H9 (cell line): Measurements from ENCODE around the gene MRPS15. TPM values are rescaled to one million over a fixed set of nuclear protein-coding genes. Genes with fewer than 3 reads are reported as not detected.
"Not testable (repeated sequence)": the region's sequence is repeated elsewhere in the genome, so short reads cannot be mapped to it uniquely, and the experiment has no call there.

ENCODE experiments used
- DNase-seq: peaks from one replicate; pipeline ENCODE4 v3.0.0-alpha.2; 2017
- H2AFZ ChIP-seq: one replicate; pipeline ENCODE4 v1.6.1; 2013; ENCODE audit warnings: mild to moderate bottlenecking, low read length, control low read depth, moderate library complexity
- H2AK5ac ChIP-seq: 2 replicates; pipeline ENCODE4 v1.6.1; 2013; ENCODE audit warnings: low read length, control low read depth, mixed read lengths; ENCODE audit not compliant: insufficient read length
- H2BK120ac ChIP-seq: one replicate; pipeline ENCODE4 v1.6.1; 2013; ENCODE audit warnings: low read depth, mild to moderate bottlenecking, low read length, control low read depth, inconsistent platforms; ENCODE audit not compliant: poor library complexity, severe bottlenecking
- H2BK12ac ChIP-seq: 2 replicates; pipeline ENCODE4 v1.6.1; 2013; ENCODE audit warnings: low read length, control low read depth, mixed read lengths, low read depth; ENCODE audit not compliant: insufficient read length
- H2BK15ac ChIP-seq: 2 replicates; pipeline ENCODE4 v1.6.1; 2013; ENCODE audit warnings: low read depth, low read length, control low read depth
- H2BK20ac ChIP-seq: one replicate; pipeline ENCODE4 v1.6.1; 2013; ENCODE audit warnings: low read depth, mild to moderate bottlenecking, low read length, control low read depth, inconsistent platforms; ENCODE audit not compliant: poor library complexity, severe bottlenecking
- H2BK5ac ChIP-seq: 2 replicates; pipeline ENCODE4 v1.6.1; 2013; ENCODE audit warnings: low read length, control low read depth, mixed read lengths; ENCODE audit not compliant: insufficient read length
- H3K14ac ChIP-seq: 2 replicates; pipeline ENCODE4 v1.6.1; 2013; ENCODE audit warnings: low read length, control low read depth; ENCODE audit not compliant: insufficient read depth
- H3K18ac ChIP-seq: 2 replicates; pipeline ENCODE4 v1.6.1; 2013; ENCODE audit warnings: low read depth, mild to moderate bottlenecking, mixed read lengths, low read length, control low read depth; ENCODE audit not compliant: insufficient read length
- H3K23ac ChIP-seq: 2 replicates; pipeline ENCODE4 v1.6.1; 2013; ENCODE audit warnings: low read length, control low read depth, mixed read lengths, low read depth; ENCODE audit not compliant: insufficient read length
- H3K23me2 ChIP-seq: 2 replicates; pipeline ENCODE4 v1.6.1; 2013; ENCODE audit warnings: low read depth, mild to moderate bottlenecking, mixed read lengths, low read length, control low read depth; ENCODE audit not compliant: insufficient read length, poor library complexity, severe bottlenecking
- H3K27ac ChIP-seq: 2 replicates; pipeline ENCODE4 v1.5.1; 2013; ENCODE audit warnings: low read length, control low read depth, mixed read lengths, low read depth; ENCODE audit not compliant: insufficient read length
- H3K27me3 ChIP-seq: 2 replicates; pipeline ENCODE4 v1.6.1; 2013; ENCODE audit warnings: low read length, control low read depth, inconsistent platforms; ENCODE audit not compliant: insufficient read depth
- H3K4ac ChIP-seq: 2 replicates; pipeline ENCODE4 v1.6.1; 2013; ENCODE audit warnings: low read depth, mild to moderate bottlenecking, control low read depth, inconsistent platforms, low read length, moderate library complexity
- H3K4me1 ChIP-seq: 2 replicates; pipeline ENCODE4 v1.6.1; 2013; ENCODE audit warnings: low read length, control low read depth, inconsistent platforms; ENCODE audit not compliant: insufficient read depth
- H3K4me2 ChIP-seq: 2 replicates; pipeline ENCODE4 v1.6.1; 2013; ENCODE audit warnings: low read length, control low read depth, mixed read lengths; ENCODE audit not compliant: insufficient read length, insufficient read depth
- H3K56ac ChIP-seq: 2 replicates; pipeline ENCODE4 v1.6.1; 2013; ENCODE audit warnings: low read depth, mild to moderate bottlenecking, mixed read lengths, low read length, control low read depth; ENCODE audit not compliant: insufficient read length
- H3K79me1 ChIP-seq: 2 replicates; pipeline ENCODE4 v1.6.1; 2013; ENCODE audit warnings: low read depth, mild to moderate bottlenecking, moderate library complexity, low read length, control low read depth, inconsistent platforms; ENCODE audit not compliant: insufficient read depth, poor library complexity, severe bottlenecking
- H3K79me2 ChIP-seq: 2 replicates; pipeline ENCODE4 v1.6.1; 2013; ENCODE audit warnings: low read length, control low read depth, inconsistent platforms; ENCODE audit not compliant: insufficient read depth
- H3K9ac ChIP-seq: 2 replicates; pipeline ENCODE4 v1.6.1; 2013; ENCODE audit warnings: low read length, control low read depth, mixed read lengths; ENCODE audit not compliant: insufficient read length; ENCODE audit errors: extremely low read depth
- H3K9me3 ChIP-seq: one replicate; pipeline ENCODE4 v1.6.1; 2013; ENCODE audit warnings: low read depth, low read length, inconsistent platforms; ENCODE audit not compliant: control insufficient read depth
- H3T11ph ChIP-seq: one replicate; pipeline ENCODE4 v1.6.1; 2013; ENCODE audit warnings: mild to moderate bottlenecking, low read length, control low read depth, inconsistent platforms
- H4K20me1 ChIP-seq: one replicate; pipeline ENCODE4 v1.6.1; 2013; ENCODE audit not compliant: control insufficient read depth, insufficient read length, insufficient read depth
- H4K5ac ChIP-seq: 2 replicates; pipeline ENCODE4 v1.6.1; 2013; ENCODE audit warnings: low read depth, mild to moderate bottlenecking, mixed read lengths, low read length, control low read depth; ENCODE audit not compliant: insufficient read length
- H4K8ac ChIP-seq: replicated peaks from 2 replicates; pipeline ENCODE4 v1.6.1; 2013; ENCODE audit warnings: low read length, control low read depth, mixed read lengths, low read depth; ENCODE audit not compliant: insufficient read length
- H4K91ac ChIP-seq: 2 replicates; pipeline ENCODE4 v1.6.1; 2013; ENCODE audit warnings: low read depth, mild to moderate bottlenecking, moderate library complexity, mixed read lengths, low read length, control low read depth; ENCODE audit not compliant: insufficient read length
- H3K27ac Mint-ChIP-seq, 3 experiments: 2 replicates in 2 of 3; 3 replicates in 1 of 3; pipeline ENCODE4 v1.8.0; 2020 to 2021; ENCODE audit warnings: mixed read lengths in 3 of 3, mild to moderate bottlenecking in 1 of 3, moderate library complexity in 1 of 3
- H3K27me3 Mint-ChIP-seq: 2 replicates; pipeline ENCODE4 v1.8.0; 2021; ENCODE audit warnings: low read depth, mild to moderate bottlenecking, moderate library complexity, mixed read lengths
- H3K36me3 Mint-ChIP-seq, 3 experiments: 2 replicates in 2 of 3; 3 replicates in 1 of 3; pipeline ENCODE4 v1.8.0; 2020 to 2021; ENCODE audit warnings: low read depth in 3 of 3, mixed read lengths in 3 of 3; ENCODE audit not compliant: insufficient read depth in 1 of 3
- H3K4me1 Mint-ChIP-seq, 2 experiments: 2 replicates each; pipeline ENCODE4 v1.8.0; 2020; ENCODE audit warnings: mixed read lengths in 2 of 2
- H3K4me3 Mint-ChIP-seq, 2 experiments: 2 replicates in 1 of 2; 3 replicates in 1 of 2; pipeline ENCODE4 v1.8.0; 2020 to 2021; ENCODE audit warnings: mild to moderate bottlenecking in 2 of 2, mixed read lengths in 2 of 2, moderate library complexity in 1 of 2
- H3K9me3 Mint-ChIP-seq, 2 experiments: 2 replicates in 1 of 2; 3 replicates in 1 of 2; pipeline ENCODE4 v1.8.0; 2020; ENCODE audit warnings: mild to moderate bottlenecking in 2 of 2, mixed read lengths in 2 of 2, moderate library complexity in 1 of 2
- WGBS: extraction: QIAGEN DNeasy Blood & Tissue Kit; methylation state at CpG from one replicate; pipeline ENCODE4 v1.1.7; 2013; ENCODE audit warnings: missing lambda C conversion rate, low lambda C conversion rate, mixed read lengths; ENCODE audit not compliant: insufficient read length; ENCODE audit errors: extremely low coverage; 5-methylcytosine and 5-hydroxymethylcytosine counted together
- total RNA-seq: library from RNA; stranded (reverse); gene quantifications from 2 replicates; pipeline ENCODE4 v1.2.1, GENCODE V29; 2021
- TF ChIP-seq, protein P1 (sequence below): fragments of 200-600 bp; sonication (generic); conservative IDR thresholded peaks from 3 replicates; pipeline ENCODE4 v1.8.0; 2021; ENCODE audit warnings: antibody characterized with exemption, mild to moderate bottlenecking

The MRPS15 gene
- total RNA-seq, 1 experiment from 2014 or later, result 111 TPM

DNA sequence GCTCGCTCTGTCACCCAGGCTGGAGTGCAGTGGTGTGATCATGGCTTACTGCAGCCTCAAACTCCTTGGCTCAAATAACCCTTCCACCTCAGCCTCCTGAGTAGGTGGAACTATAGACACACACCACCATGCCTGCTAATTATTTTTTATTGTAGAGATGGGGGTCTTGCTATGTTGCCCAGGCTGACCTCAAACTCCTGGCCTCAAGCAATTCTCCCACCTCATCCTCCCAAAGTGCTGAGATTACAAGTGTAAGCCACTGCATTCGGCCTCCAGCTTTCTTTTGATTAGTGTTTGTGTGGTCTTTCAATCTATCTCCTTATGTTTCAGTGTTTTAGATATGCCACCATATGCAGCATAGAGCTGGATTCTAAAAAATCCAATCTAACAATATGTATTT is 38.4 kb upstream of the MRPS15 start:
- no peak overlapping the region for H3K23ac ChIP-seq
- H2BK5ac ChIP-seq, result no peak overlapping the region
- H2AFZ ChIP-seq, result no peak overlapping the region
- H3K4me1 Mint-ChIP-seq, result peaks cover 0 to 4% of the 10 kb centered on the region in 2 experiments; a peak in 1 of 4 replicates
- peaks cover 17% of the 10 kb centered on the region for H3K27me3 Mint-ChIP-seq
- no peaks in the 10 kb centered on the region for H4K20me1 ChIP-seq
- no peak overlapping the region for H2BK20ac ChIP-seq
- no peak overlapping the region for H3K27ac ChIP-seq
- no peaks in the 10 kb centered on the region for H3K36me3 Mint-ChIP-seq
- no peaks in the 10 kb centered on the region for H3K4me1 ChIP-seq
- H2BK15ac ChIP-seq, result no peak overlapping the region
- no peak for DNase-seq
- no CpG with 5 or more reads among the region's 2 CpGs for WGBS
- H3T11ph ChIP-seq, result no peak overlapping the region
- no peak overlapping the region for H4K5ac ChIP-seq
- TF ChIP-seq, protein P1, sequence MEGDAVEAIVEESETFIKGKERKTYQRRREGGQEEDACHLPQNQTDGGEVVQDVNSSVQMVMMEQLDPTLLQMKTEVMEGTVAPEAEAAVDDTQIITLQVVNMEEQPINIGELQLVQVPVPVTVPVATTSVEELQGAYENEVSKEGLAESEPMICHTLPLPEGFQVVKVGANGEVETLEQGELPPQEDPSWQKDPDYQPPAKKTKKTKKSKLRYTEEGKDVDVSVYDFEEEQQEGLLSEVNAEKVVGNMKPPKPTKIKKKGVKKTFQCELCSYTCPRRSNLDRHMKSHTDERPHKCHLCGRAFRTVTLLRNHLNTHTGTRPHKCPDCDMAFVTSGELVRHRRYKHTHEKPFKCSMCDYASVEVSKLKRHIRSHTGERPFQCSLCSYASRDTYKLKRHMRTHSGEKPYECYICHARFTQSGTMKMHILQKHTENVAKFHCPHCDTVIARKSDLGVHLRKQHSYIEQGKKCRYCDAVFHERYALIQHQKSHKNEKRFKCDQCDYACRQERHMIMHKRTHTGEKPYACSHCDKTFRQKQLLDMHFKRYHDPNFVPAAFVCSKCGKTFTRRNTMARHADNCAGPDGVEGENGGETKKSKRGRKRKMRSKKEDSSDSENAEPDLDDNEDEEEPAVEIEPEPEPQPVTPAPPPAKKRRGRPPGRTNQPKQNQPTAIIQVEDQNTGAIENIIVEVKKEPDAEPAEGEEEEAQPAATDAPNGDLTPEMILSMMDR, result no peak
- no peak overlapping the region for H3K4me2 ChIP-seq
- H3K9me3 Mint-ChIP-seq, result no peaks in the 10 kb centered on the region
- no peak overlapping the region for H3K14ac ChIP-seq
- no peak overlapping the region for H2BK120ac ChIP-seq
- H3K4ac ChIP-seq, result no peak overlapping the region
- no peak overlapping the region for H2AK5ac ChIP-seq
- no peaks in the 10 kb centered on the region for H3K23me2 ChIP-seq
- no peak overlapping the region for H3K56ac ChIP-seq
- H3K79me2 ChIP-seq, result no peaks in the 10 kb centered on the region
- no peaks in the 10 kb centered on the region for H3K27me3 ChIP-seq
- H2BK12ac ChIP-seq, result no peak overlapping the region
- no peak overlapping the region for H4K8ac ChIP-seq
- no peak overlapping the region for H4K91ac ChIP-seq
- H3K27ac Mint-ChIP-seq, result no peak overlapping the region; a peak in 1 of 7 replicates
- no peak overlapping the region for H3K18ac ChIP-seq
- no peak overlapping the region for H3K4me3 Mint-ChIP-seq
- no peaks in the 10 kb centered on the region for H3K9me3 ChIP-seq
- H3K9ac ChIP-seq, result no peak overlapping the region
- H3K79me1 ChIP-seq, result no peaks in the 10 kb centered on the region

DNA sequence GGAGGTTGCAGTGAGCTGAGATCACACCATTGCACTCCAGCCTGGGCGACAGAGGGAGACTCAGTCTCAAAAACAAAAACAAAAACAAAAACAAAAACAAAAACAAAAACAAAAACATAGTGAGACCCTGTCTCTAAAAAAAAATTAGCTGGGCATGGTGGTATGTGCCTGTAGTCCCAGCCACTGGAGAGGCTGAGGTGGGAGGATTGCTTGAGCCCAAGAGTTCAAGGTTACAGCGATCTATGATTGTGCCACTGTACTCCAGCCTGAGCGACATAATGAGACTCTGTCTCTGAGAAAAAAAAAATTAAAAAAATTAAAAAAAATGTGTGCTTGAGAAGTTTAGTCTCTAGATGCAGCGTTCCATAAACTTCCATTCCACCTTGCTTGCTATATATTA is 37.7 kb upstream of the MRPS15 start:
- no CpG with 5 or more reads among the region's 4 CpGs for WGBS
- H3K9me3 Mint-ChIP-seq, H3K27ac Mint-ChIP-seq: not testable (repeated sequence)

More for the DNA sequence above, 37.7 kb upstream of the MRPS15 start:
- H3K56ac ChIP-seq, H3K23me2 ChIP-seq, H3K79me2 ChIP-seq, H4K20me1 ChIP-seq, H2BK120ac ChIP-seq, H3K4me2 ChIP-seq, H3K4me1 Mint-ChIP-seq, H2AK5ac ChIP-seq, H2AFZ ChIP-seq, H2BK20ac ChIP-seq, H3K27me3 ChIP-seq, H3K23ac ChIP-seq, H4K8ac ChIP-seq, H3K4me3 Mint-ChIP-seq, H4K5ac ChIP-seq, H3K4ac ChIP-seq, H4K91ac ChIP-seq, H3K36me3 Mint-ChIP-seq, H3K14ac ChIP-seq, H2BK15ac ChIP-seq, H2BK5ac ChIP-seq, H3K9me3 ChIP-seq, H3K18ac ChIP-seq, DNase-seq, H3K9ac ChIP-seq, H3K4me1 ChIP-seq, H3T11ph ChIP-seq, H2BK12ac ChIP-seq, H3K79me1 ChIP-seq, H3K27ac ChIP-seq: not testable (repeated sequence)
- peaks cover 17% of the 10 kb centered on the region for H3K27me3 Mint-ChIP-seq
